ENCODE data around the gene YPEL2. TPM values are rescaled to one million over a fixed set of nuclear protein-coding genes. Genes with fewer than 3 reads are reported as not detected.

The YPEL2 gene
- polyA plus RNA-seq, 2 of the 4 experiments (the other 2 are of a cell fraction): 5.4 to 8.2 TPM

GRCh38 chr17:59416184-59416583 lies 84.7 kb downstream of the YPEL2 start:
- POLR2A ChIA-PET: no interaction called here

More at GRCh38 chr17:59416184-59416583, 84.7 kb downstream of the YPEL2 start:
- no peaks in the 10 kb centered on the region for H3K9me3 ChIP-seq
- no peak overlapping the region for H3K27ac ChIP-seq
- ATAC-seq (0 out of 6 replicates have a peak, but pooled peaks of 1 of the 2 experiments have one; percentile 21), FAIRE-seq (no peak), DNase-seq (ENCODE audit: low read depth in 1 of 2, low spot score in 1 of 2) (no peak)
- no peak overlapping the region for H3K4me3 ChIP-seq
- no peaks in the 10 kb centered on the region for H3K4me1 ChIP-seq
- WGBS (ENCODE audit: missing lambda C conversion rate): 81% methylated on average over 4 of the region's 4 CpGs
- TF ChIP-seq RCOR1 (IDR thresholded peaks at IDR 0.05; ENCODE audit: low read depth, low read length): no peak
- TF ChIP-seq EHF (CRISPR knock-in tag; IDR thresholded peaks at IDR 0.05): no peak
- TF ChIP-seq MYC (IDR thresholded peaks at IDR 0.05; ENCODE audit: borderline replicate concordance, low read length): no peak
- TF ChIP-seq GATA3 (IDR thresholded peaks at IDR 0.05; ENCODE audit: borderline replicate concordance): no peak
- TF ChIP-seq REST (IDR thresholded peaks at IDR 0.05): no peak
- TF ChIP-seq RFX5 (IDR thresholded peaks at IDR 0.05): no peak
- no peak for TF ChIP-seq CEBPB (IDR thresholded peaks at IDR 0.05)
- no peak for TF ChIP-seq ELK1 (IDR thresholded peaks at IDR 0.05; ENCODE audit: low read depth, low read length)
- TF ChIP-seq BCL3 (IDR thresholded peaks at IDR 0.05): no peak
- no peak for TF ChIP-seq SREBF2 (IDR thresholded peaks at IDR 0.05)
- TF ChIP-seq ATOH8 (CRISPR knock-in tag; IDR thresholded peaks at IDR 0.05; ENCODE audit: low read depth): no peak
- TF ChIP-seq FOSB (CRISPR knock-in tag; IDR thresholded peaks at IDR 0.05): no peak
- TF ChIP-seq PBX3 (IDR thresholded peaks at IDR 0.05): no peak
- no peak for TF ChIP-seq ZFP36 (IDR thresholded peaks at IDR 0.05; ENCODE audit: borderline replicate concordance, partially characterized antibody)
- no peak for TF ChIP-seq RAD21 (conservative IDR thresholded peaks at IDR 0.05 in 1 of 2, IDR thresholded peaks at IDR 0.05 in 1 of 2)
- no peak for TF ChIP-seq BHLHE40 (IDR thresholded peaks at IDR 0.05; ENCODE audit: low read depth, low read length)
- no peak for TF ChIP-seq FOSL2 (IDR thresholded peaks at IDR 0.05)
- no peak for TF ChIP-seq FOSL2 (CRISPR knock-in tag; IDR thresholded peaks at IDR 0.05)
- TF ChIP-seq CBX8 (IDR thresholded peaks at IDR 0.05): no peak
- TF ChIP-seq CHD4 (IDR thresholded peaks at IDR 0.05; ENCODE audit: borderline replicate concordance): no peak
- H3K4me2 ChIP-seq: no peak overlapping the region
- CTCF ChIA-PET: interaction anchor here (0.6 to 2.0 kb wide), 5 partner anchors 8 to 105 kb away, joined by 3 to 13 read pairs (median 3); no protein-coding TSS in a partner anchor

All from A549 (cell line).